Skeletal muscle tissue (tissue), 4 donors: ENCODE results near the gene NACC2. TPM values are rescaled to one million over a fixed set of nuclear protein-coding genes. Genes with fewer than 3 reads are reported as not detected.
A peak's percentile ranks its signal among the peaks of the same experiment; 100 is the strongest.

ENCODE experiments used
- H3K27ac ChIP-seq: one replicate; pipeline ENCODE4 v1.7.0; 2013; ENCODE audit warnings: mild to moderate bottlenecking, low read depth, low read length, inconsistent platforms
- H3K27me3 ChIP-seq, 3 donors: one replicate each; pipeline ENCODE4 v1.7.0; 2013; ENCODE audit warnings: low read length in 3 of 3; ENCODE audit not compliant: control insufficient read depth in 3 of 3, insufficient read depth in 3 of 3
- H3K36me3 ChIP-seq, 3 donors: one replicate each; pipeline ENCODE4 v1.7.0; 2013; ENCODE audit warnings: low read length in 3 of 3; ENCODE audit not compliant: control insufficient read depth in 3 of 3, insufficient read depth in 3 of 3
- H3K4me1 ChIP-seq, 3 donors: one replicate each; pipeline ENCODE4 v1.7.0; 2013; ENCODE audit warnings: low read length in 3 of 3, mild to moderate bottlenecking in 3 of 3; ENCODE audit not compliant: control insufficient read depth in 3 of 3, insufficient read depth in 3 of 3
- H3K4me3 ChIP-seq, 3 donors: one replicate each; pipeline ENCODE4 v1.7.0; 2013; ENCODE audit warnings: low read length in 3 of 3
- H3K9ac ChIP-seq, 3 donors: one replicate each; pipeline ENCODE4 v1.7.0; 2013; ENCODE audit warnings: low read length in 3 of 3, mild to moderate bottlenecking in 3 of 3, moderate library complexity in 2 of 3, low read depth in 1 of 3
- H3K9me3 ChIP-seq, 3 donors: one replicate each; pipeline ENCODE4 v1.7.0; 2013; ENCODE audit warnings: low read length in 3 of 3; ENCODE audit not compliant: control insufficient read depth in 3 of 3
- total RNA-seq: library from RNA; depleted of rRNA; stranded (reverse); fragments of >200 nt; gene quantifications from one replicate; pipeline ENCODE4 v1.2.3, GENCODE V29; 2014
- donor health status: Osteomylitis.

Gene NACC2
- total RNA-seq, 1 donor from 2014 or later, result 7.3 TPM

- Histone ChIP-seq H3K9me3 (no peaks in the 10 kb centered on the region), H3K27me3 (no peaks in the 10 kb centered on the region), H3K36me3 (peaks cover 21 to 24% (median 23%) of the 10 kb centered on the region in 3 donors), H3K4me1 (peaks cover 64 to 80% (median 72%) of the 10 kb centered on the region in 3 donors), H3K9ac (peak overlapping the region; percentile 57 to 85 (median 79)), H3K27ac (peak overlapping the region; percentile 92), H3K4me3 (peak overlapping the region; percentile 46 to 57 (median 48))
Measured at GRCh38 chr9:135956802-135957174, 138.3 kb downstream of the NACC2 start.

Other genes with a start within 250 kb of the NACC2 start
- gene CAMSAP1, start 187.7 kb downstream of the NACC2 start, total RNA-seq, result 31.3 TPM
- gene UBAC1, start 133.9 kb downstream of the NACC2 start, total RNA-seq, result 37.6 TPM
- 24.0 TPM for gene TMEM250, start 23.6 kb upstream of the NACC2 start, total RNA-seq
- not detected for gene LHX3, start 109.8 kb upstream of the NACC2 start, total RNA-seq
- 3.7 TPM for gene QSOX2, start 150.5 kb upstream of the NACC2 start, total RNA-seq
- gene CCDC187, start 208.8 kb upstream of the NACC2 start, total RNA-seq, result under 0.01 TPM
- gene GPSM1, start 232.2 kb upstream of the NACC2 start, total RNA-seq, result 14.1 TPM